Cardiac fibroblast (primary cell): ENCODE data around the gene TINAGL1.

Source experiments
- DNase-seq, 2 donors: peaks; one replicate each; pipeline versions ENCODE4 v3.0.0 to v3.0.0-alpha.2; 2010; ENCODE audit warnings: low read depth in 2 of 2
- H3K4me3 ChIP-seq, 2 donors: replicated peaks in 1 of 2; 1 replicate in 1 of 2; 2 replicates in 1 of 2; pipeline ENCODE4 v1.5.1; 2011; ENCODE audit warnings: low read depth in 2 of 2, low read length in 2 of 2, mild to moderate bottlenecking in 2 of 2, moderate library complexity in 1 of 2
- TF ChIP-seq, protein P1 (sequence below): IDR thresholded peaks from one replicate; pipeline ENCODE4 v1.5.1; 2011; ENCODE audit warnings: low read depth, mild to moderate bottlenecking, low read length, inconsistent platforms

Gene TINAGL1

DNA sequence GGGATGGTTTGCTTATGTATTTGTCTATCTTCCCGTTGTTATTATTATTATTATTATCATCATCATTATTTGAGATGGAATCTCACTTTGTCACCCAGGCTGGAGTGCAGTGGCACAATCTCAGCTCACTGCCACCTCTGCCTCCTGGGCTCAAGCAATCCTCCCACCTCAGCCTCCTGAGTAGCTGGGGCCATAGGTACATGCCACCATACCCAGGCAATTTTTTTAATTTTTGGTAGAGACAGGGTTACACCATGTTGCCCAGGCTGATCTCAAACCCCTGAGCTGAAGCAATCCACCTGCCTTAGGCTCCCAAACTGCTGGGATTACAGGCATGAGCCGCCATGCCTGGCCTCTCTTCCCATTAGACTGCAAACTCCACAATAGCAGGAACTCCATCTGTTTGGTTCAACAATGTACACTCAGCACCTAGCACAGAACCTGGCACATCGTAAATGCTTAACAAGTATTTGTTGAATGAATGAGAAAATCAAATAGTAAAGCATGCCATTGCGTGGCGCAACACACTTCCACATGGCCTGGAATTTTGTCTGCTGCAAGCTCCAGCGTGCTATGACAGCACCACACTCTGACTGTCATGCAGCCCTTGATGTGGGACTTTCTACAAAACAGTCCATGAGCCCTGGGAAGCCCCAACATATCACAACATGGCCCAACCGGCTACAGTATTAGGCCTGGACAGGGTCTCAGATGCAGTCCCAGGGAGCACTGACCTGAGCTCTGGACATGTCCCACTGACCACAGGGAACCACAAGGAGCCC is 3.8 kb upstream of the TINAGL1 start:
- no peak overlapping the region for H3K4me3 ChIP-seq
- peak; percentile 55 to 56 for DNase-seq
- TF ChIP-seq, protein P1, sequence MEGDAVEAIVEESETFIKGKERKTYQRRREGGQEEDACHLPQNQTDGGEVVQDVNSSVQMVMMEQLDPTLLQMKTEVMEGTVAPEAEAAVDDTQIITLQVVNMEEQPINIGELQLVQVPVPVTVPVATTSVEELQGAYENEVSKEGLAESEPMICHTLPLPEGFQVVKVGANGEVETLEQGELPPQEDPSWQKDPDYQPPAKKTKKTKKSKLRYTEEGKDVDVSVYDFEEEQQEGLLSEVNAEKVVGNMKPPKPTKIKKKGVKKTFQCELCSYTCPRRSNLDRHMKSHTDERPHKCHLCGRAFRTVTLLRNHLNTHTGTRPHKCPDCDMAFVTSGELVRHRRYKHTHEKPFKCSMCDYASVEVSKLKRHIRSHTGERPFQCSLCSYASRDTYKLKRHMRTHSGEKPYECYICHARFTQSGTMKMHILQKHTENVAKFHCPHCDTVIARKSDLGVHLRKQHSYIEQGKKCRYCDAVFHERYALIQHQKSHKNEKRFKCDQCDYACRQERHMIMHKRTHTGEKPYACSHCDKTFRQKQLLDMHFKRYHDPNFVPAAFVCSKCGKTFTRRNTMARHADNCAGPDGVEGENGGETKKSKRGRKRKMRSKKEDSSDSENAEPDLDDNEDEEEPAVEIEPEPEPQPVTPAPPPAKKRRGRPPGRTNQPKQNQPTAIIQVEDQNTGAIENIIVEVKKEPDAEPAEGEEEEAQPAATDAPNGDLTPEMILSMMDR: no peak

DNA sequence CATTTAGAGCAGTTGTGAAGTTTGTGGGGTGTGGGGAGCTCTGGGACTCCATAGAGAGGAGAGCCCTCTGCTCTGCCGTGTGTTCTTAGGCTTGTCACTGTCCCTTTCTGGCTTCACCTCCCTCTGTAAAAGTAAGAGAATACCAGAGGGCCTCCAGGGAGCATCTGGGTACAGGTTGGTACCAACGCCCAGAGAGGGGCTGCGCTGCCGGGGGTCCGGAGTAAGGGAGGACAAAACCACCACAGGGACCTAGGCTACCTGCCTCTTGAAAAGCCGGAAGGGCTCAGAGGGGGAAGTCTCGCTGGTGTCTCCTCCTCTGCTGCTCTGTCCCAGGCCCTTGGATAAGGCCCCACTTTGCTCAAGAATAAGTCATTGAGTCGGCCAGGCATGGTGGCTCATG is 3.1 kb upstream of the TINAGL1 start:
- TF ChIP-seq, protein P1: no peak
- no peak overlapping the region for H3K4me3 ChIP-seq

DNA sequence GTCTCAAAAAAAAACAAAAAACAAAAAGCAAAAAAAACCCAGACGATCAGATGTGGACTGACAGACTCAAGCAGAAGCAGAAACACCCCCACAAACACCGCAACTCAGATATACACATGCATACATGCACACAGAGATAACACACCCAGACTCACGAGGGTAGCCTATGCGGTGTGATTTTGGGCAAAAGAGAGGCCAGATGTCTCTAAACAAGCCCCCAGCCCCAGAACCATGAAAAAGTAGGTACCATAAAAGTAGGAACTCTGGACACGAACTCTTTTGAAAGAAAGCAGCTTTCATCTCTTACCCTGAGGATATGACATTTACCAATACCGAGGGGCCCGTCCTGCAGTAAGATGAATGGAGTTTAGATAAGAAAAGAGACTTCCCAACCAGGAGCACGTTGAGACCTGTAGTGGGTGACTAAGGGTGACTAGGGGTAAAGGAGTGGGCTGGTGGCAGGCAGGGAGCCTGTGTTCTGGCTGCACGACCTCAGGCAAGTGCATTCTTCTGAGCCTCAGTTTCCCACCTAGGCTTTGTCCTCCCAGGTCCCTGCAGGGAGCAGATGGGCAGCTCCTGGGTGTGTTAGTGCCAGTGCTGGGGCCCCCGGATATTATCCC is 1.5 kb upstream of the TINAGL1 start:
- no peak overlapping the region for H3K4me3 ChIP-seq
- TF ChIP-seq, protein P1: no peak
- DNase-seq: no peak

More for the DNA sequence above, 3.1 kb upstream of the TINAGL1 start:
- DNase-seq: no peak

DNA sequence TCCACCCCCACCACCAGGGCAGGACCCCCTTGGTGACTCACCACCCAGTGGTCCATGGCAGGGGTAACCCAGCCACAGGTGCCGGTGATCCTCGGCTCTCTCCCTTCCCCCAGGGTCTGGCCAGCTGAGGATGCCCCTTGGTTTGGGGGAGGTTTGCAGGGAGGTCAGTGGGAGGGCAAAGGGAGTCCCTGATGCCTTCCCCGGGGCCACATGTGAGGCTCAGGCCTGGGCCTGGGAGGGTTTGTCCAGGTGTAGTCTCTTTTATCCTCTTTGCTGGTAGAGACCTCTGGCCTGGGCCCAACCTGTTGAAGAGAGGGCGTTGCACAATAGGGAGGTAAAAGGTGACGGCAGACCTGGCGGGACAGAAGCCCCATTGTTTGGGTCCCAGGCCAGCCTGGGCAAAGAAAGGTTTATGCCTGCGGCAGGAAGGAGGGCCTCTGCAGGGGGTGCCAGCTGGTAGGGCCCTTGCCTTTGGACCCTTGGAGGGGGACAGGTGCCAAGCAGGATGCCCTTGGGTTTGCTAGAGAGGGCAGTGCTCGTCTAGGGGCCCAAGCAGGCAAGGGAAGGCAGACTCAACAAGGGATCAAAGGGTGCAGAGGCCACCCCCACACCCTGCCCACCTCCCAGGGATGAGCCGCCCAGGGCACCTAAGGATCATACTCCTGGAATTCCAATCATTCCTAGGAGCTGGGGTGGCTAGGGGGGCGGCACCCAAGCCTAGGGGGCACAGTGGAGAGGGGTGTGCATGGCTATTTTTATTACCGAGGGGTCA is 760 bp upstream of the TINAGL1 start:
- TF ChIP-seq, protein P1: no peak
- H3K4me3 ChIP-seq: no peak overlapping the region
- DNase-seq: no peak

DNA sequence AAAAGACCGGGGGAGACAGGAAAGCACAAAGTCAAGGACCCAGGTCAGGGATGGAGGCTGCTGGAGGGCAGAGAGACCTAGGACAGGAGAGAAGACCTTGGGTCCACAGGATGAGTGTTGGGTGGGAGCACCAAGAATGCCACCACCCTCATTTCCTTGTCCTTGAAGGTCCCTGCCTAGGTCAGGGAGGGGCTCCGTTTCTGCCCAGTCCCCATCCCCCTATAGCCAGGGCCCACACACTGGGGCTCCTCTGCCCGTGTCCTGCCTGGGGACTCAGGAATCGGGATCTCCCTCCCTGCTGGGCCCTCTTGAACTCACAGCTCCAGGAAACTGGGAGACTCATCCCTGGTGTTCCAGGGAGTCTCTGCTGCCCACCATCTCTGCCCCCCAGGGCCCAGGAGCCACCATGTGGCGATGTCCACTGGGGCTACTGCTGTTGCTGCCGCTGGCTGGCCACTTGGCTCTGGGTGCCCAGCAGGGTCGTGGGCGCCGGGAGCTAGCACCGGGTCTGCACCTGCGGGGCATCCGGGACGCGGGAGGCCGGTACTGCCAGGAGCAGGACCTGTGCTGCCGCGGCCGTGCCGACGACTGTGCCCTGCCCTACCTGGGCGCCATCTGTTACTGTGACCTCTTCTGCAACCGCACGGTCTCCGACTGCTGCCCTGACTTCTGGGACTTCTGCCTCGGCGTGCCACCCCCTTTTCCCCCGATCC is 584 bp downstream of the TINAGL1 start:
- TF ChIP-seq, protein P1: no peak
- peak overlapping the region; percentile 29 to 48 for H3K4me3 ChIP-seq
- no peak for DNase-seq

DNA sequence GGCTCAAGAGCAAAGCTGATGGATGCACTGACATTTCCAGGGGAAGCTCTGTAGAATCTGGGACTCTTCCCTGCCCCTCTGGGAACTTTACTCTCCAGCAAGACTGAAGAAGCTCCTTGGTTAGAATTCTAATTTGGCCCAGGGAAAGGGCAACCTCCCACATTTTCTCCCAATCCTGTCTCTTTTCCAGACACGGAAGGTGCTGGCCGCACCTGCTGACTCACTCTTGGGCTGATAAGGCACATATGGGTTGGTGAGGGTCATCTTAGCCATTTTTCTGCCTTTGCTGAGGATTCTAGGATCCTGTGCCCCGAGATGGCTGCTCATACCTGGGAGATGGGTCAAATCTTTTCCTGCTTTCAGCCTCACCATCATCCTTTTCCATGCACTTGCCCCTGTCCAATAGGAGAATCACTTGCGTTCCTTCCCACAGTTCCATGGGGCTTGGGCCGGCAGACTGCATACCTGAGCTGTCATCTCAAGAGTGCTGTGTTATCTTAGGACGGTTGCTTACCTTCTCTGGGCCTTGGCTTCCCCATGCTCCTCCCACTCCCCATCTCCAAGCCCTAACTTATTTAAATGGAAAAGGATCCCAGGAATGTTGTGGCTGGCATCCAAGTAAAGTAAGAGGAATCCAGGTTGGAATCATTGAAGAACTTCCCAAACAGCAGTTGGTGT is 1.3 kb downstream of the TINAGL1 start:
- peak in 1 of 2 donors; percentile 72 for DNase-seq
- TF ChIP-seq, protein P1: no peak
- H3K4me3 ChIP-seq: peak overlapping the region; percentile 17 to 48
